H1 (cell line): ENCODE measurements around the gene STX2. TPM values are rescaled to one million over a fixed set of nuclear protein-coding genes. Genes with fewer than 3 reads are reported as not detected.
A peak's percentile ranks its signal among the peaks of the same experiment; 100 is the strongest.

Experiments
- CTCF ChIA-PET: fragments of 300-600 bp; sonication (Branson Sonifier 250); formaldehyde crosslinking; loops from one replicate; lab custom pipeline; 2021; ENCODE audit not compliant: partially characterized antibody; lab: Charles Lee
- POLR2A ChIA-PET: fragments of 300-600 bp; sonication (Branson Sonifier 250); formaldehyde crosslinking; loops from one replicate; lab custom pipeline; 2021; ENCODE audit warnings: inconsistent platforms; ENCODE audit not compliant: partially characterized antibody; lab: Charles Lee
- DNase-seq, 2 experiments: peaks; one replicate each; pipeline versions ENCODE4 v3.0.0 to v3.0.0-alpha.2; 2010 to 2022; ENCODE audit warnings: low spot score in 2 of 2, low read depth in 1 of 2, mixed read lengths in 1 of 2
- FAIRE-seq: peaks from 2 replicates; lab custom pipeline; 2011; peaks lifted over from hg19 to GRCh38; lab: Jason Lieb, UNC
- H2AFZ ChIP-seq: 2 replicates; pipeline ENCODE4 v1.8.1; 2012; ENCODE audit warnings: low read length, inconsistent platforms
- H2AK5ac ChIP-seq: 2 replicates; pipeline ENCODE4 v1.6.1; 2013; ENCODE audit warnings: low read depth, low read length
- H2BK120ac ChIP-seq: replicated peaks from 2 replicates; pipeline ENCODE3; 2013; ENCODE audit warnings: low read depth, low read length, inconsistent platforms
- H2BK12ac ChIP-seq: 2 replicates; pipeline ENCODE4 v1.6.1; 2013; ENCODE audit warnings: low read depth, low read length
- H2BK15ac ChIP-seq: 2 replicates; pipeline ENCODE4 v1.6.1; 2013; ENCODE audit warnings: low read length
- H2BK20ac ChIP-seq: 2 replicates; pipeline ENCODE4 v1.6.1; 2013; ENCODE audit warnings: low read length
- H2BK5ac ChIP-seq: 2 replicates; pipeline ENCODE4 v1.6.1; 2013; ENCODE audit warnings: low read depth, low read length
- H3K14ac ChIP-seq: 2 replicates; pipeline ENCODE4 v1.6.1; 2013; ENCODE audit warnings: inconsistent platforms; ENCODE audit not compliant: insufficient read length
- H3K18ac ChIP-seq: 2 replicates; pipeline ENCODE4 v1.6.1; 2013; ENCODE audit warnings: low read length; ENCODE audit errors: extremely low read depth
- H3K23ac ChIP-seq: 2 replicates; pipeline ENCODE4 v1.6.1; 2013; ENCODE audit warnings: inconsistent platforms; ENCODE audit not compliant: insufficient read length
- H3K23me2 ChIP-seq: 2 replicates; pipeline ENCODE4 v1.6.1; 2013; ENCODE audit warnings: low read depth, low read length
- H3K27ac ChIP-seq: 2 replicates; pipeline ENCODE4 v1.6.1; 2011; ENCODE audit warnings: low read depth, low read length, inconsistent platforms
- H3K27me3 ChIP-seq, 4 experiments: replicated peaks in 1 of 4; 1 replicate in 1 of 4; 2 replicates in 3 of 4; pipeline versions ENCODE4 v1.6.1 to v1.8.1; 2011 to 2013; ENCODE audit warnings: low read length in 3 of 4, mild to moderate bottlenecking in 3 of 4, inconsistent platforms in 2 of 4, mixed read lengths in 2 of 4, moderate library complexity in 1 of 4; ENCODE audit not compliant: control insufficient read depth in 3 of 4, insufficient read depth in 3 of 4; ENCODE audit errors: extremely low read depth in 1 of 4
- H3K36me3 ChIP-seq, 4 experiments: 2 replicates each; pipeline versions ENCODE4 v1.6.1 to v1.8.1; 2011 to 2013; ENCODE audit warnings: mild to moderate bottlenecking in 4 of 4, low read length in 3 of 4, moderate library complexity in 2 of 4, control low read depth in 1 of 4, inconsistent platforms in 1 of 4; ENCODE audit not compliant: insufficient read depth in 4 of 4, control insufficient read depth in 2 of 4
- H3K4ac ChIP-seq: replicated peaks from 2 replicates; pipeline ENCODE3; 2013; ENCODE audit warnings: low read length, low read depth, mixed read lengths, inconsistent platforms; ENCODE audit not compliant: insufficient read length
- H3K4me1 ChIP-seq, 4 experiments: replicated peaks in 1 of 4; 1 replicate in 1 of 4; 2 replicates in 3 of 4; pipeline versions ENCODE4 v1.6.1 to v1.8.1; 2011 to 2013; ENCODE audit warnings: low read length in 3 of 4, inconsistent platforms in 2 of 4, mixed read lengths in 1 of 4; ENCODE audit not compliant: insufficient read depth in 4 of 4, control insufficient read depth in 3 of 4
- H3K4me2 ChIP-seq, 2 experiments: 2 replicates each; pipeline versions ENCODE4 v1.6.1 to v1.8.1; 2011 to 2013; ENCODE audit warnings: low read depth in 2 of 2, low read length in 2 of 2, control low read depth in 1 of 2, inconsistent platforms in 1 of 2, mild to moderate bottlenecking in 1 of 2; ENCODE audit not compliant: insufficient read depth in 1 of 2
- H3K4me3 ChIP-seq, 4 experiments: fragments of 200-600, 300-600 bp in 1 of 4; sonication (generic), shearing (Covaris generic), sonication (Bioruptor Twin) in 1 of 4; 2 replicates each; pipeline versions ENCODE4 v1.5.1 to v1.8.1; 2011 to 2016; ENCODE audit warnings: low read length in 4 of 4, low read depth in 3 of 4, control low read depth in 2 of 4, inconsistent platforms in 2 of 4, mild to moderate bottlenecking in 2 of 4, mixed read lengths in 1 of 4, moderate library complexity in 1 of 4; ENCODE audit not compliant: insufficient read depth in 2 of 4; ENCODE audit errors: extremely low read depth in 1 of 4
- H3K56ac ChIP-seq: replicated peaks from 2 replicates; pipeline ENCODE3; 2013; ENCODE audit warnings: low read depth, mild to moderate bottlenecking, mixed read lengths, low read length, inconsistent platforms; ENCODE audit not compliant: insufficient read length
- H3K79me1 ChIP-seq: 2 replicates; pipeline ENCODE4 v1.6.1; 2013; ENCODE audit warnings: low read depth, low read length, control low read depth
- H3K79me2 ChIP-seq, 2 experiments: 2 replicates each; pipeline versions ENCODE4 v1.6.1 to v1.8.1; 2012 to 2013; ENCODE audit warnings: low read length in 2 of 2, mild to moderate bottlenecking in 2 of 2, inconsistent platforms in 1 of 2; ENCODE audit not compliant: insufficient read depth in 2 of 2, control insufficient read depth in 1 of 2
- H3K9ac ChIP-seq, 4 experiments: replicated peaks in 1 of 4; 1 replicate in 1 of 4; 2 replicates in 3 of 4; pipeline versions ENCODE4 v1.6.1 to v1.8.1; 2011 to 2013; ENCODE audit warnings: low read depth in 3 of 4, low read length in 3 of 4, control low read depth in 2 of 4, mild to moderate bottlenecking in 2 of 4, moderate library complexity in 2 of 4, inconsistent platforms in 1 of 4; ENCODE audit errors: extremely low read depth in 1 of 4
- H3K9me3 ChIP-seq, 2 experiments: 2 replicates each; pipeline versions ENCODE4 v1.6.1 to v1.8.1; 2012 to 2013; ENCODE audit warnings: mild to moderate bottlenecking in 2 of 2, moderate library complexity in 2 of 2, control low read depth in 1 of 2, inconsistent platforms in 1 of 2, low read depth in 1 of 2, low read length in 1 of 2, mixed read lengths in 1 of 2; ENCODE audit not compliant: insufficient read depth in 2 of 2
- H4K20me1 ChIP-seq, 2 experiments: replicated peaks in 1 of 2; 2 replicates each; pipeline versions ENCODE3 to v1.8.1; 2011 to 2013; ENCODE audit warnings: inconsistent platforms in 2 of 2, low read length in 2 of 2, mild to moderate bottlenecking in 1 of 2; ENCODE audit not compliant: insufficient read depth in 2 of 2, control insufficient read depth in 1 of 2
- H4K5ac ChIP-seq: 2 replicates; pipeline ENCODE4 v1.6.1; 2013; ENCODE audit warnings: low read length, low read depth, mixed read lengths, inconsistent platforms; ENCODE audit not compliant: insufficient read length
- H4K8ac ChIP-seq: 2 replicates; pipeline ENCODE4 v1.8.0; 2013; ENCODE audit warnings: mild to moderate bottlenecking, moderate library complexity, low read length, inconsistent platforms; ENCODE audit not compliant: insufficient read depth; ENCODE audit errors: extremely low read depth
- H4K91ac ChIP-seq: replicated peaks from 2 replicates; pipeline ENCODE3; 2013; ENCODE audit warnings: low read length, mixed read lengths, inconsistent platforms; ENCODE audit not compliant: insufficient read length
- BCL11A ChIP-seq, 2 experiments: IDR thresholded peaks; one replicate each; pipeline ENCODE4 v1.6.1; 2011; ENCODE audit warnings: low read depth in 2 of 2, low read length in 2 of 2, mild to moderate bottlenecking in 2 of 2
- EP300 ChIP-seq, 2 experiments: IDR thresholded peaks; 1 replicate in 1 of 2; 2 replicates in 1 of 2; pipeline ENCODE4 v1.6.1; 2011 to 2012; ENCODE audit warnings: low read depth in 2 of 2, low read length in 2 of 2, mild to moderate bottlenecking in 2 of 2, borderline replicate concordance in 1 of 2, inconsistent platforms in 1 of 2, moderate library complexity in 1 of 2
- GABPA ChIP-seq: IDR thresholded peaks from 2 replicates; pipeline ENCODE4 v1.6.1; 2011; ENCODE audit warnings: mild to moderate bottlenecking, low read length, moderate library complexity, borderline replicate concordance; ENCODE audit not compliant: insufficient read depth
- MAFK ChIP-seq: IDR thresholded peaks from 2 replicates; pipeline ENCODE4 v1.6.1; 2012; ENCODE audit warnings: low read depth, mild to moderate bottlenecking, improper control_type of control experiment, low read length
- NANOG ChIP-seq: IDR thresholded peaks from 2 replicates; pipeline ENCODE4 v1.6.1; 2011; ENCODE audit warnings: low read length, low read depth, mild to moderate bottlenecking, inconsistent platforms; ENCODE audit not compliant: insufficient read depth, poor library complexity, severe bottlenecking
- POLR2AphosphoS5 ChIP-seq: IDR thresholded peaks from 2 replicates; pipeline ENCODE4 v1.6.1; 2011; ENCODE audit warnings: low read depth, low read length
- WGBS, 2 experiments: shearing (Covaris generic) in 1 of 2; methylation state at CpG; one replicate each; pipeline versions ENCODE4 v1.1.6 to v1.1.7; 2013 to 2015; ENCODE audit warnings: low lambda C conversion rate in 2 of 2, mixed read lengths in 2 of 2, inconsistent platforms in 1 of 2, low coverage in 1 of 2, missing lambda C conversion rate in 1 of 2; ENCODE audit not compliant: insufficient replicate concordance in 2 of 2, insufficient coverage in 1 of 2, insufficient read length in 1 of 2; ENCODE audit errors: extremely low coverage in 1 of 2, missing lambda C conversion rate in 1 of 2; 5-methylcytosine and 5-hydroxymethylcytosine counted together
- polyA plus RNA-seq, 7 experiments: library from polyadenylated mRNA; depleted of rRNA in 3 of 7; stranded (reverse) in 5 of 7; unstranded in 2 of 7; fragments of >200 nt in 5 of 7; fragments of 200-250 nt in 2 of 7; gene quantifications; 1 replicate in 5 of 7; 2 replicates in 1 of 7; 4 replicates in 1 of 7; pipeline versions ENCODE4 v1.2.1 to v1.2.3, GENCODE V29; 2011 to 2013; ENCODE audit warnings: missing spikeins in 2 of 7, mixed read lengths in 2 of 7
- total RNA-seq: library from RNA; stranded (reverse); fragmentation: NEBNext Ultra II Directional; extraction: Animal tissue kit (Norgen Biotek cat#: 25700); gene quantifications from 2 replicates; pipeline ENCODE4 v1.2.1, GENCODE V29; 2021

The STX2 gene
- total and polyA plus RNA-seq, 2 of the 8 experiments (the other 6 are each of a cell fraction or from before 2014, with no cell fraction given): 20.0 to 26.3 TPM

- ChIA-PET POLR2A (interaction anchor here (0.6 to 8.9 kb wide), 19 partner anchors 9 to 418 kb away, joined by 3 to 86 read pairs (median 6); partner anchors contain the start of genes ADGRD1 and STX2), CTCF (no interaction called here)
- no peak overlapping the region for H3K18ac ChIP-seq
- peaks cover 4% of the 10 kb centered on the region for H3K23me2 ChIP-seq
- no peak overlapping the region for H3K9ac ChIP-seq
- peaks cover 0 to 5% (median 3%) of the 10 kb centered on the region in 4 experiments; a peak in 4 of 7 replicates for H3K4me1 ChIP-seq
- no peak overlapping the region for H4K5ac ChIP-seq
- no peak overlapping the region; a peak in 1 of 4 replicates for H3K4me2 ChIP-seq
- H2BK120ac ChIP-seq: no peak overlapping the region
- H2BK20ac ChIP-seq: no peak overlapping the region
- H3K14ac ChIP-seq: no peak overlapping the region
- no peak overlapping the region for H2BK12ac ChIP-seq
- no peak overlapping the region for H4K91ac ChIP-seq
- peaks cover 7 to 9% of the 10 kb centered on the region in 2 experiments for H4K20me1 ChIP-seq
- H3K56ac ChIP-seq: no peak overlapping the region
- H3K27ac ChIP-seq: no peak overlapping the region
- H2AK5ac ChIP-seq: no peak overlapping the region
- 96% methylated on average over 5 of the region's 5 CpGs; no CpG with 5 or more reads in 1 of the 2 experiments for WGBS, 2 experiments
- no peak overlapping the region for H3K4ac ChIP-seq
- TF ChIP-seq EP300 (IDR thresholded peaks at IDR 0.05; ENCODE audit: borderline replicate concordance in 1 of 2, low read depth in 2 of 2, low read length in 2 of 2) (no peak), POLR2AphosphoS5 (peak; percentile 66; the same call in 1 of the 2 replicates), BCL11A (IDR thresholded peaks at IDR 0.05; ENCODE audit: low read depth in 2 of 2, low read length in 2 of 2) (no peak), MAFK (no peak), GABPA (no peak), NANOG (no peak)
- H2BK5ac ChIP-seq: no peak overlapping the region
- peaks cover 6 to 30% of the 10 kb centered on the region in 2 experiments for H3K79me2 ChIP-seq
- H4K8ac ChIP-seq: no peak overlapping the region
- no peak overlapping the region for H3K4me3 ChIP-seq
- FAIRE-seq: no peak
- H3K36me3 ChIP-seq: peaks cover 27 to 53% (median 42%) of the 10 kb centered on the region in 4 experiments
- H3K27me3 ChIP-seq: no peaks in the 10 kb centered on the region
- H2BK15ac ChIP-seq: no peak overlapping the region
- no peaks in the 10 kb centered on the region for H3K79me1 ChIP-seq
- no peaks in the 10 kb centered on the region for H3K9me3 ChIP-seq
- H3K23ac ChIP-seq: no peak overlapping the region
- H2AFZ ChIP-seq: no peak overlapping the region
- DNase-seq: no peak
Measured at GRCh38 chr12:130875193-130875592, 36.1 kb upstream of the STX2 start.
